ENCODE measurements around the gene CBR1.

The CBR1 gene

DNA sequence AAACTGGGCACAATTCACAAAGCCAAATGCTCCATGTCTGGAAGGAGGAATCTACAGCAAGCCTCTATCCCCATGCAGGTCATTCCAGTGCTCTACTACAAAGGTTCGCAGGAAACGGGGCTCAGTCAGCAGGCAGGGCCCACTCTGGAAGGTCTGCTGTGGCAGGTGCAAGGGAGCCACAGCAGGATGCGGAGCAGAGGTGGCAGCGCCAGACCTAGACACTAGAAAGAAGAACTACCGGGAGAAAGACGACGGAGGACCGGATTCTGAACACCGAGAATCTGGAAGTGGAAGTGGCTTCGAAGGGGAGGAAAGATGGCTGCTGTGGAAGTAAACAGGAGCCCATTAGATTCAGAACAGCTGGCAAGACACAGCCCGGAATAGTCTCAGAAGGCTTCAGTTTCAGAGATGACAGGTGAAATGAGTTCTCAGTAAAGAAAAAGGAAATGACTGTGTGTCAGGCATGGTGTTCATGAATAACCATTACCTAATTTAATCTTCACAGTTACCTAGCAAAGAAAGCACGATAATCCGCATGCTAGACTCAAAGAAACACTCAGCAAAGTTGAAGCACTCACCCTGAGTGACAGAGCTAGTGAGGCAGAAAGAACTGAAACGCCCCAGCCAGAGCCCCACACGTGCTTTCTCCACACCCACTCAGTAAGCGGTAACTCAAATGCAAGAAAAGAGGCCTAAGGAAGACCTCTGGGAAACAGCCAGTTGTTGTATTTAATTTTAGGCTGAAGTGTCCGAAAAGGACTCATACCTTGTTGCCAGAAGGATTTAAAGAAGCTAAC is 30.9 kb upstream of the CBR1 start:
- DNase-seq (ENCODE audit: low read depth), result no peak
- H3K4me3 ChIP-seq (ENCODE audit: low read depth, low read length), result no peak overlapping the region
- TF ChIP-seq, protein P1, sequence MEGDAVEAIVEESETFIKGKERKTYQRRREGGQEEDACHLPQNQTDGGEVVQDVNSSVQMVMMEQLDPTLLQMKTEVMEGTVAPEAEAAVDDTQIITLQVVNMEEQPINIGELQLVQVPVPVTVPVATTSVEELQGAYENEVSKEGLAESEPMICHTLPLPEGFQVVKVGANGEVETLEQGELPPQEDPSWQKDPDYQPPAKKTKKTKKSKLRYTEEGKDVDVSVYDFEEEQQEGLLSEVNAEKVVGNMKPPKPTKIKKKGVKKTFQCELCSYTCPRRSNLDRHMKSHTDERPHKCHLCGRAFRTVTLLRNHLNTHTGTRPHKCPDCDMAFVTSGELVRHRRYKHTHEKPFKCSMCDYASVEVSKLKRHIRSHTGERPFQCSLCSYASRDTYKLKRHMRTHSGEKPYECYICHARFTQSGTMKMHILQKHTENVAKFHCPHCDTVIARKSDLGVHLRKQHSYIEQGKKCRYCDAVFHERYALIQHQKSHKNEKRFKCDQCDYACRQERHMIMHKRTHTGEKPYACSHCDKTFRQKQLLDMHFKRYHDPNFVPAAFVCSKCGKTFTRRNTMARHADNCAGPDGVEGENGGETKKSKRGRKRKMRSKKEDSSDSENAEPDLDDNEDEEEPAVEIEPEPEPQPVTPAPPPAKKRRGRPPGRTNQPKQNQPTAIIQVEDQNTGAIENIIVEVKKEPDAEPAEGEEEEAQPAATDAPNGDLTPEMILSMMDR (IDR thresholded peaks at IDR 0.05; ENCODE audit: low read depth, low read length, missing control alignments), result no peak

DNA sequence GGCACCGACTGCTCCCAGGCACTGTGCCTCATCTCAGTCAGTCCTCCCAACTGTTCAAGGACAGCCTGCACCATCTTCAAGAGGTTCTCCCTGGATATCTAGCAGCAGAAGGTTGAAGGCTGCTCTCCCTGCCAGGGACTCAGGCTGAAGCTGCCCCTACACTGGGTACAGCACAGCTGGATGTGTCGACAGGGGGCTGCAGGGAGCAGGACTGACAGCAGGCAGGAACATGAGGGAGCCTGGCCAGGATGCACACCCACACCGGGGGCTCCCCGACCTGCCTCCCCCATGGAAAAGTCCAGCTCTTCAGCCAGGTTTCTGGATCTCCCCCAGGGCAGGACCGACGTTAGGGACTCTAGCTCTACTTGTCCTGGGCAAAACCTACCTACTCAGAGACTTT is 30.0 kb upstream of the CBR1 start:
- DNase-seq (ENCODE audit: low read depth), result no peak
- TF ChIP-seq, protein P1 (IDR thresholded peaks at IDR 0.05; ENCODE audit: low read depth, low read length, missing control alignments), result no peak
- no peak overlapping the region for H3K4me3 ChIP-seq (ENCODE audit: low read depth, low read length)

DNA sequence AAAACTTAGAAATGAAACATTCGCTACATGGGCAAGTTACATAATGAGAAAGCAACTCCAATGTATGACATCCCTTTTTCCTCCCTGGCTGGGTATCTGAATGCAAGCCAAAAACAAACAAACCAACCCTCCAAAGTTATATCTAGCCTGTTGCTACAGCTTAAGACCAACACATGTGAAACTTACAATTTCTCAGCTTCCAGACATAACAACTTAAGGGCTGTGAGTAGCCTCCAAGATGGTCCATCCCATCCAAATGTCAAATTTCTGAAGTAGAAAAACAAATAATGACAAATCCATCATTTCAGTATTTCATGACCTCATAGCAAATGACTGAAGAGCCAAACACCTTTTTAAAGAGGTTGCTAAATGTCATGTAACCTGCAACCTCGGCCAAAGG is 29.4 kb upstream of the CBR1 start:
- no peak overlapping the region for H3K4me3 ChIP-seq (ENCODE audit: low read depth, low read length)
- DNase-seq (ENCODE audit: low read depth), result no peak
- TF ChIP-seq, protein P1 (IDR thresholded peaks at IDR 0.05; ENCODE audit: low read depth, low read length, missing control alignments), result no peak

DNA sequence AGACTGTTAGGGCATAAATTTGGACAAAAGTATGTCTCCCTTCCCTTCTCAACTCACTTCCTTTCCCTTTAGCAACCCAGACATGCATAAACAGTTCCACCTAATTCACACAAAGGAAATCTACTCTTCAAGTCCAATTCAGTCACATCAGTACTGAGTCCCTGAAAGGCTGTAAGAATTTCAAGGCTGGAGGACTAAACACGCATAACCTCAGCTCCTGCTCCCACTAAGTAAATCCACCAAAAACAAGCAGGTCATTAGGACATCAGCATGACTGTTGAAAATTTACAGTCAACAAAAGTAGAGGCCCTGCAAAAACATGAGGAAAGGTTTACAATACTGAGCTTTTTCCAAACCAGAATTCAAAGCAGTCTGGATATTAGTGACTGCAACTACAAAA is 27.9 kb upstream of the CBR1 start:
- TF ChIP-seq, protein P1 (IDR thresholded peaks at IDR 0.05; ENCODE audit: low read depth, low read length, missing control alignments), result no peak
- no peak for DNase-seq (ENCODE audit: low read depth)
- H3K4me3 ChIP-seq (ENCODE audit: low read depth, low read length), result no peak overlapping the region

DNA sequence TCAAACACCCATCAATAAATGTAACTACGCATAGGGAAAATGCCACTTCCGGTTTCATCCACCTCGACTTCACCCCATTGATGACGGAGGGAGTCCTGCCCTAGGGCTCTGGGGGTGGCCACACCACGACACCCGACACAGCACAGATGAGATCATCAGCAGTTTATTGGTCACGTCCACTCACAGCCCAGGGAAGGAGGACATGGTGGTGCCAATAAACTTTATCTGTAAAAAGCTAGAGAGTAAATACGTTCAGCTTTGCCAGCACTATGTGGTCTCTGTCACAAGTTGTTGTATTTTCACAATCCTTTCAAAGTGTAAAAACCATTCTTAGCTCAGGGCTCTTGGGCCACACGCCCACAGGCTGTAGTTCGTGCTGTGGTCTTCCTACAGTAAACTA is 25.8 kb upstream of the CBR1 start:
- no peak for DNase-seq (ENCODE audit: low read depth)
- no peak overlapping the region for H3K4me3 ChIP-seq (ENCODE audit: low read depth, low read length)
- TF ChIP-seq, protein P1 (IDR thresholded peaks at IDR 0.05; ENCODE audit: low read depth, low read length, missing control alignments), result no peak

DNA sequence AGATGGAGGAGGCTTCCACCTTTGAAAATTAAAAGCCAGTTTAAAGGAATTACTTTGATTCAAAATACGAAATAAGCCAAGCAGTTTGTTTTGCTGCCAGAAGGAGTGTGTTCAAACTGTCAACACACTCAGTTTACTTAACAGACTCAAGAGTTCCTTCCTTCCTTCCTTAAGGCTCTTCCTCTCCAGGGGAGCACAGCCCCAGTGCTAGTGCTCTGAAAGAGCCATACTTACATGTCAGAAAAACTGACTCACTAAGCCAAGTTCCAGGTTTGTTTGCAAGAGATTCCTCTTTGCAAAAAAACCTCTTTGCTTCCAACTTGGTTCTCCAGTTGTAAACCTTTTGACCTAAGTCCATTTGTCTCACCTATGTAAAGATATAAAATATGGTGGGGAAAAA is 23.8 kb upstream of the CBR1 start:
- no peak for DNase-seq (ENCODE audit: low read depth)
- no peak overlapping the region for H3K4me3 ChIP-seq (ENCODE audit: low read depth, low read length)
- TF ChIP-seq, protein P1 (IDR thresholded peaks at IDR 0.05; ENCODE audit: low read depth, low read length, missing control alignments), result no peak

DNA sequence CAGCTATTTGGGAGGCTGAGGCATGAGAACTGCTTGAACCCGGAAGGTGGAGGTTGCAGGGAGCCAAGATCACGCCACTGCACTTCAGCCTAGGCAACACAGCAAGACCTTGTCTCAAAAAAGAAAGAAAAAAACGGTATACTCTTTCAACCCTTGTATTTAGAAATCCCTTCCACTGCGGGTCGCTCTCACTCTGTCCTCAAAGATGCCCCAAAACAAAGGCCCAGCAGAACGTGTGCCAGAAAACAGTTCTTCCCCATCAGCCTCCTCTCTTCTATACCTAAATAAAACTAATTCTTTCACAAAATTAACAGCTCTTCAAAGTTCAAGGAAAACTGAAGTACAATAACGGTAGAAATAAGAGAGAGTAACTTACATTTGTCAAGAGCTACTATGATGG is 22.7 kb upstream of the CBR1 start:
- H3K4me3 ChIP-seq (ENCODE audit: low read depth, low read length), result no peak overlapping the region
- TF ChIP-seq, protein P1 (IDR thresholded peaks at IDR 0.05; ENCODE audit: low read depth, low read length, missing control alignments), result no peak
- DNase-seq (ENCODE audit: low read depth), result no peak

Measured in GM12864 (cell line).